Neural progenitor cell (in vitro differentiated cells): ENCODE measurements around the gene CIBAR2. TPM values are rescaled to one million over a fixed set of nuclear protein-coding genes. Genes with fewer than 3 reads are reported as not detected.

Source experiments
- DNase-seq: peaks from one replicate; pipeline ENCODE4 v3.0.0-alpha.2; 2016; ENCODE audit warnings: low spot score
- H2AFZ ChIP-seq: fragments of 200-600 bp; sonication (generic); replicated peaks from 2 replicates; pipeline ENCODE4 v1.6.1; 2016; ENCODE audit warnings: antibody characterized with exemption
- H3F3A ChIP-seq: fragments of 200-600 bp; sonication (generic); 2 replicates; pipeline ENCODE4 v1.6.1; 2016; ENCODE audit warnings: antibody characterized with exemption, low read depth
- H3K27ac ChIP-seq: fragments of 200-600 bp; sonication (generic); 2 replicates; pipeline ENCODE4 v1.5.1; 2016; ENCODE audit warnings: mild to moderate bottlenecking
- H3K27me3 ChIP-seq: fragments of 200-600 bp; sonication (generic); 2 replicates; pipeline ENCODE4 v1.6.1; 2016; ENCODE audit warnings: mild to moderate bottlenecking, moderate library complexity
- H3K36me3 ChIP-seq: fragments of 200-600 bp; sonication (generic); 2 replicates; pipeline ENCODE4 v1.5.1; 2016
- H3K4me1 ChIP-seq: fragments of 200-600 bp; sonication (generic); 2 replicates; pipeline ENCODE4 v1.6.1; 2016; ENCODE audit warnings: mixed run types
- H3K4me2 ChIP-seq: fragments of 200-600 bp; sonication (generic); 2 replicates; pipeline ENCODE4 v1.6.1; 2016
- H3K4me3 ChIP-seq: fragments of 200-600 bp; sonication (generic); 2 replicates; pipeline ENCODE4 v1.5.1; 2016
- H3K79me2 ChIP-seq: fragments of 200-600 bp; sonication (generic); 2 replicates; pipeline ENCODE4 v1.6.1; 2016; ENCODE audit warnings: low read depth
- H3K9ac ChIP-seq: fragments of 200-600 bp; sonication (generic); 2 replicates; pipeline ENCODE4 v1.6.1; 2016
- H3K9me3 ChIP-seq: fragments of 200-600 bp; sonication (generic); 2 replicates; pipeline ENCODE4 v1.5.1; 2016; ENCODE audit warnings: low read depth
- H4K20me1 ChIP-seq: fragments of 200-600 bp; sonication (generic); 2 replicates; pipeline ENCODE4 v1.6.1; 2016; ENCODE audit warnings: low read depth
- H3K27ac Mint-ChIP-seq: 3 replicates; pipeline ENCODE4 v1.8.0; 2021; ENCODE audit warnings: mixed read lengths
- H3K27me3 Mint-ChIP-seq: 2 replicates; pipeline ENCODE4 v1.8.0; 2022; ENCODE audit warnings: low read depth, mild to moderate bottlenecking, inconsistent platforms, moderate library complexity, mixed read lengths; ENCODE audit not compliant: insufficient read depth
- H3K36me3 Mint-ChIP-seq: 3 replicates; pipeline ENCODE4 v1.8.0; 2021; ENCODE audit warnings: mixed read lengths
- H3K4me1 Mint-ChIP-seq: 3 replicates; pipeline ENCODE4 v1.8.0; 2021; ENCODE audit warnings: mixed read lengths
- H3K4me3 Mint-ChIP-seq: 3 replicates; pipeline ENCODE4 v1.8.0; 2021; ENCODE audit warnings: mild to moderate bottlenecking, moderate library complexity, mixed read lengths
- H3K9me3 Mint-ChIP-seq: 3 replicates; pipeline ENCODE4 v1.8.0; 2020; ENCODE audit warnings: mixed read lengths
- CTCF ChIP-seq: fragments of 200-600 bp; sonication (generic); IDR thresholded peaks from 2 replicates; pipeline ENCODE4 v1.5.1; 2017; ENCODE audit warnings: antibody characterized with exemption, mild to moderate bottlenecking
- EZH2 ChIP-seq: fragments of 200-600 bp; sonication (generic); IDR thresholded peaks from 2 replicates; pipeline ENCODE4 v1.6.1; 2017; ENCODE audit warnings: antibody characterized with exemption, mild to moderate bottlenecking, moderate library complexity
- EZH2phosphoT487 ChIP-seq: fragments of 200-600 bp; sonication (generic); IDR thresholded peaks from 2 replicates; pipeline ENCODE4 v1.6.1; 2017; ENCODE audit warnings: antibody characterized with exemption
- total RNA-seq: library from RNA; depleted of rRNA; stranded (reverse); fragments of >200 nt; gene quantifications from 2 replicates; pipeline ENCODE4 v1.2.3, GENCODE V29; 2015; ENCODE audit warnings: low replicate concordance

CIBAR2 gene
- total RNA-seq, 1 donor from 2014 or later: not detected

- Histone ChIP-seq H3K4me2 (no peak overlapping the region), H3K36me3 (no peaks in the 10 kb centered on the region), H4K20me1 (no peaks in the 10 kb centered on the region), H3K9ac (no peak overlapping the region), H3K9me3 (no peaks in the 10 kb centered on the region), H3K79me2 (no peaks in the 10 kb centered on the region), H2AFZ (no peak overlapping the region), H3F3A (no peaks in the 10 kb centered on the region), H3K4me1 (no peaks in the 10 kb centered on the region), H3K4me3 (no peak overlapping the region), H3K27me3 (no peaks in the 10 kb centered on the region), H3K27ac (no peak overlapping the region)
- TF ChIP-seq EZH2: no peak
- TF ChIP-seq EZH2phosphoT487: no peak
- TF ChIP-seq CTCF: no peak
- no peak for DNase-seq
- Mint-ChIP-seq H3K9me3 (no peaks in the 10 kb centered on the region), H3K27me3 (peaks cover 4% of the 10 kb centered on the region), H3K4me1 (peaks cover 18% of the 10 kb centered on the region), H3K36me3 (no peaks in the 10 kb centered on the region), H3K4me3 (no peak overlapping the region), H3K27ac (no peak overlapping the region)
These were observed 49.4 kb downstream of the CIBAR2 start for GRCh38 chr16:85062845-85063244.

GRCh38 chr16:85062323-85062722 is 49.9 kb downstream of the CIBAR2 start:
- H3K9me3 ChIP-seq: no peaks in the 10 kb centered on the region
- no peaks in the 10 kb centered on the region for H3K79me2 ChIP-seq
- no peaks in the 10 kb centered on the region for H3F3A ChIP-seq
- H3K36me3 Mint-ChIP-seq: no peaks in the 10 kb centered on the region
- no peak overlapping the region for H3K4me3 Mint-ChIP-seq
- no peak overlapping the region for H3K4me2 ChIP-seq
- H3K4me3 ChIP-seq: no peak overlapping the region
- H3K4me1 ChIP-seq: no peaks in the 10 kb centered on the region
- H3K36me3 ChIP-seq: no peaks in the 10 kb centered on the region
- DNase-seq: no peak
- H3K9ac ChIP-seq: no peak overlapping the region
- no peak overlapping the region for H3K27ac ChIP-seq
- H3K27me3 ChIP-seq: no peaks in the 10 kb centered on the region
- H2AFZ ChIP-seq: no peak overlapping the region
- H3K27ac Mint-ChIP-seq: no peak overlapping the region
- no peak for TF ChIP-seq EZH2phosphoT487
- no peak for TF ChIP-seq EZH2
- TF ChIP-seq CTCF: no peak
- peaks cover 4% of the 10 kb centered on the region for H3K27me3 Mint-ChIP-seq
- H3K9me3 Mint-ChIP-seq: no peaks in the 10 kb centered on the region
- peaks cover 19% of the 10 kb centered on the region for H3K4me1 Mint-ChIP-seq
- H4K20me1 ChIP-seq: no peaks in the 10 kb centered on the region

- H3K36me3 Mint-ChIP-seq: no peaks in the 10 kb centered on the region
- no peak overlapping the region for H3K4me2 ChIP-seq
- H3K9me3 ChIP-seq: no peaks in the 10 kb centered on the region
- H3K4me1 ChIP-seq: peaks cover 5% of the 10 kb centered on the region
- no peak for TF ChIP-seq EZH2
- TF ChIP-seq CTCF: no peak
- TF ChIP-seq EZH2phosphoT487: no peak
- DNase-seq: no peak
- no peak overlapping the region for H3K27ac Mint-ChIP-seq
- peaks cover 26% of the 10 kb centered on the region for H3K4me1 Mint-ChIP-seq
- H3K27ac ChIP-seq: no peak overlapping the region
- no peaks in the 10 kb centered on the region for H3K36me3 ChIP-seq
- no peak overlapping the region for H3K9ac ChIP-seq
- H4K20me1 ChIP-seq: no peaks in the 10 kb centered on the region
- H3F3A ChIP-seq: no peaks in the 10 kb centered on the region
- no peak overlapping the region for H3K4me3 Mint-ChIP-seq
- H3K27me3 ChIP-seq: no peaks in the 10 kb centered on the region
- H3K4me3 ChIP-seq: no peak overlapping the region
- no peak overlapping the region for H2AFZ ChIP-seq
- H3K79me2 ChIP-seq: no peaks in the 10 kb centered on the region
- no peaks in the 10 kb centered on the region for H3K9me3 Mint-ChIP-seq
- peaks cover 4% of the 10 kb centered on the region for H3K27me3 Mint-ChIP-seq
These were observed 50.7 kb downstream of the CIBAR2 start for GRCh38 chr16:85061566-85061965.

- Histone ChIP-seq H3K9ac (no peak overlapping the region), H3K27me3 (no peaks in the 10 kb centered on the region), H3K4me2 (no peak overlapping the region), H3K36me3 (no peaks in the 10 kb centered on the region), H3K27ac (no peak overlapping the region), H3K4me3 (no peak overlapping the region), H3K4me1 (peaks cover 15% of the 10 kb centered on the region), H2AFZ (no peak overlapping the region), H3K79me2 (no peaks in the 10 kb centered on the region), H3F3A (no peaks in the 10 kb centered on the region), H3K9me3 (no peaks in the 10 kb centered on the region), H4K20me1 (no peaks in the 10 kb centered on the region)
- Mint-ChIP-seq H3K4me1 (peaks cover 32% of the 10 kb centered on the region), H3K4me3 (no peak overlapping the region), H3K27ac (no peak overlapping the region), H3K9me3 (no peaks in the 10 kb centered on the region), H3K36me3 (no peaks in the 10 kb centered on the region), H3K27me3 (peaks cover 6% of the 10 kb centered on the region)
- no peak for TF ChIP-seq EZH2phosphoT487
- TF ChIP-seq CTCF: no peak
- no peak for TF ChIP-seq EZH2
- DNase-seq: no peak
These were observed 53.4 kb downstream of the CIBAR2 start for GRCh38 chr16:85058909-85059308.
